Effector CD4-positive, alpha-beta T cell (primary cell): ENCODE results near the gene RHEX.

Source experiments
- DNase-seq: peaks from one replicate; pipeline ENCODE4 v3.0.0-alpha.2; 2020

The RHEX gene

GRCh38 chr1:206098242-206098919 is 45.4 kb downstream of the RHEX start:
- no peak for DNase-seq

- DNase-seq = no peak
Observed at GRCh38 chr1:206100226-206100815, 47.3 kb downstream of the RHEX start.

- DNase-seq = no peak
Observed at GRCh38 chr1:206101351-206102045, 48.5 kb downstream of the RHEX start.

DNA sequence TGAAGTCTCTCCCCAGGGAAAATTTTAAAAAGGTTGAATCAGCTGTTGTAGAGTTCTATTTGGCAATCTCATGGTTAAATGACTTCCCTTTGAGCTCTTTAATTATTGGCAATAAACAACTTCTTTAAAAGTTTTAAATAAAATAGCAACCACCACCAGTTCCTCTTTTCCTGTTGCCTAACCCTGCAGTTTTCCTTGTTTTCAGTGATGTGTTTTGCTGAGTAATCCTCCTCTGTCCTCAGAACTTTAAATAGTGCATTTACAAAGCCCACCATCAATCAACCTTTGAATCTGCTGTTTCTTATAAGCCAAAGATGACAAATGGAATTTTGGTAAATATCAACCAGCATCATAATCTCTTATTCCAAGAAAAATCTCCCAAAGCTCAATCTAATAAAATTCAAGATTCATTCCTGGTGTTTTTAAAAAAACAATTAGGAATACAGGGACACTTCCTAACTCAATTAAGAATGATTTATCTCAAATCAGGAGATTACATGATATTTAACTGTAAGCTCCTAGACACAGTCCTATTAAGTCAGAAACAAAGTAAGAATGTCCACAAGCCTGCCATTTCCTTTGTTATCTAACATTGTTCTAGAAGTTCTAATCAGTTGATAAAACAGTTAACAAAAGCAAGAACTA is 49.4 kb downstream of the RHEX start:
- no peak for DNase-seq

DNA sequence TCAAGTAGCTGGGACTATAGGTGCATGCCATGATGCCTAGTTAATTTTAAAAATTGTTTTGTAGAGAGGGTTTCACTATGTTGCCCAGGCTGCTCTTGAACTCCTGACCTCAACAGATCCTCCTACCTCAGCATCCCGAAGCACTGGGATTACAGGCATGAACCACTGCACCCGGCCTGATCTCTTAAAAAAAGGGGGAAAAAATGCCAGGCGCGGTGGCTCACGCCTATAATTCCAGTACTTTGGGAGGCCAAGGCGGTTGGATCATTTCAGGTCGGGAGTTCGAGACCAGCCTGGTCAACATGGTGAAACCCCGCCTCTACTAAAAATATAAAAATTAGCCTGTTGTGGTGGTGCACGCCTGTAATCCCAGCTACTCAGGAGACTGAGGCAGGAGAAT is 51.0 kb downstream of the RHEX start:
- DNase-seq = no peak

DNA sequence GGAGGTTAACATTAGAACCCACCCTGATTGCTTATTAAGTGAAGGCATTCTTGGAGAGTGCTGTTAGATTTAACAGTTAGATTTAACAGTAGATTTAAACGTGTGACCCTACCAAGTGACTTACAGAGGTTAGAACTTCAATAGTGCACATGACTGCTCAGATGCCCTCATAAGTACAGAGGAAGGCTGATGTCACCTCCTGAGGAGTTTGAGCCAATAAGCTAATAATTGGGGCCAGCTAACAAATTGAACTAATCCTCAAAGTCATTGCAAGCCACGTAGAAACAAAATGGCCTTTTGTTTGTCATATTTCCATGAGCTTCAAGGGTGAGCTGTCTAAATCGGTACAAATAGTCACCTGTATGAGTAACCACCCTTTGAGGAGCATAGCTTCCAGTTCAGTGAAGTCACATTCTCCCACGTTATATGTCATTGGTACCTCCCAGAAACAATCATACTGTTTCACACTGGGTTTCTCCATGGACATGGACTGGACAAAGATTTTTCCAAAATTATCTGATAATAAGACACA is 52.6 kb downstream of the RHEX start:
- no peak for DNase-seq

DNA sequence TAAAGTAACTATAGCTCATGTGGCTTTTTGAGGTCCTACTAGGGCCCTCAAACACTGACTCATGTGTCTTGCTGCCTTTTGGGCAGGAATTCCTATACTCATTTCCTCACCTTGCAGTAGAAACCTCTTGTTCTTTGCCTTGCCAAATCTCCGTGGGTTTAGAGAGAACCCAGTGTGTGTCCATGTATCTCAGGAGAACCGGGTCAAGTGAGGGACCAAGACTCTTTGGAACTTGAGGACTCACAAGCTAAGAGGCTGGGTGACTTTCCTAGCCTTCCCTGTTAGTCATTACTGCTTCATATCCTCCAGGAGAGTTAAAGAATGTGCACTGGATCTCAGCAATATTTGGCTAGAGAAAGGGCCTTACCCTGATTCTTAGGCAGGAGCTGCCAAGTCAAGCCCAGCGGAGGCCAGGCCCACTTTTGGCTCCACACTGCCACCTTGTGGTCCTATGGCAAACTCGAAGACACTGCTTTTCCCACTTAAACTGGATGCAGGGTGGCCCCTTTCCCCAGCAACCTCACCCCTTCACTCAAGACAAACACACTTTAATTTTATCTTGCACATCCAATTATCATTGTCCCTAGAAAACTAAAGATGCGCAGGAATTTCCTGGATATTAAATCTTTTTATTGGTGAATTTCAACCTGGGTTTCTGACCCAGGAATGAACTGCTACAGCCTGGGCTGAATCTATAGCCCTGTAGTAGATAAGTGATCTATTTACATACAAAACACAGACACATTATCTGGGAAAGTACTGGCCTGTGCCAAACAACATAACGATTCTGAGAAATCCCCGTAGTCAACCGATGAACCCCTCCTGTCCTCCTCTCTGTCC is 53.6 kb downstream of the RHEX start:
- peak; percentile 70 for DNase-seq

GRCh38 chr1:206107168-206107544 is 54.2 kb downstream of the RHEX start:
- no peak for DNase-seq

GRCh38 chr1:206108635-206109034 is 55.7 kb downstream of the RHEX start:
- no peak for DNase-seq

DNA sequence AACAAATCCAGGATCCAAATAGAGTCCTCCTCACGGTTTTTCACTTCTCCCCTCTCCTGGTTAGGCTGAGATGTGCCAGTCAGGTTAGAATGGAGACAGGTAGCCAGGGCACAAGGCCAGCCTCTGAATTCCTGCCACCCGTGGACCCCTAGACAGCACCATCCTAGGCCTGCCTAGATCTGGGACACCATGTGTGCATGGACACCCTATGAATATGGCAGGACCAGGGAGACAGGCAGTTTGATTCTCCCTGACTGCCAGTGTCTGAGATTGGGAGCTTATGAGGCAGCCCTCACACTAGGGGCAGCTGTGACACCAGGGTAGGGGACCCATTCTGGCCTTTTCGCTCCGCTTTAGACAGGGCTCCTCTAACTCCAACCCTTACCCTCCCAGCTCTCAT is 56.7 kb downstream of the RHEX start:
- DNase-seq = no peak

- DNase-seq = no peak
Observed at GRCh38 chr1:206110161-206110560, 57.2 kb downstream of the RHEX start.

- DNase-seq = no peak
Observed at GRCh38 chr1:206110820-206111219, 57.8 kb downstream of the RHEX start.

GRCh38 chr1:206111271-206111927 is 58.4 kb downstream of the RHEX start:
- no peak for DNase-seq

GRCh38 chr1:206112600-206113301 is 59.8 kb downstream of the RHEX start:
- DNase-seq = no peak

- no peak for DNase-seq
Observed at GRCh38 chr1:206114692-206115640, 62.0 kb downstream of the RHEX start.

DNA sequence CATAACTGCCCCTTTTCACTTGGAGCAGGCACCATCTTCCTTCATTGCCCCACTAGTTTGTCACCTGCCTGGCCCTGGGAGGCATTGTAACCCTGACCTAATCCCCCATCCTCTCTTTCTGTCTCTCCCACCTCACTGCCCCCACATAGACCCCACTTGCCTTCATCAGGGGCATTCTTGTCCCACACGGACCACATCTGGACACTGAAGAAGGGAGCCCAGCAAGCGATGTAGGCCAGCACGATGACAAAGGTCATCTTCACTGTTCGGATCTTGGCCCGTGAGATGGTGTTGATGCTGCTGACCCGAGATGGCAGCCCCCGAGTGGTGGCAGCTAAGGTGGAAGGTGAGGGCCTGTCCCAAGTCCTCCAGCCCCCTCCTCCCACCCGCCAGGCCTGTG is 62.8 kb downstream of the RHEX start:
- DNase-seq = no peak

DNA sequence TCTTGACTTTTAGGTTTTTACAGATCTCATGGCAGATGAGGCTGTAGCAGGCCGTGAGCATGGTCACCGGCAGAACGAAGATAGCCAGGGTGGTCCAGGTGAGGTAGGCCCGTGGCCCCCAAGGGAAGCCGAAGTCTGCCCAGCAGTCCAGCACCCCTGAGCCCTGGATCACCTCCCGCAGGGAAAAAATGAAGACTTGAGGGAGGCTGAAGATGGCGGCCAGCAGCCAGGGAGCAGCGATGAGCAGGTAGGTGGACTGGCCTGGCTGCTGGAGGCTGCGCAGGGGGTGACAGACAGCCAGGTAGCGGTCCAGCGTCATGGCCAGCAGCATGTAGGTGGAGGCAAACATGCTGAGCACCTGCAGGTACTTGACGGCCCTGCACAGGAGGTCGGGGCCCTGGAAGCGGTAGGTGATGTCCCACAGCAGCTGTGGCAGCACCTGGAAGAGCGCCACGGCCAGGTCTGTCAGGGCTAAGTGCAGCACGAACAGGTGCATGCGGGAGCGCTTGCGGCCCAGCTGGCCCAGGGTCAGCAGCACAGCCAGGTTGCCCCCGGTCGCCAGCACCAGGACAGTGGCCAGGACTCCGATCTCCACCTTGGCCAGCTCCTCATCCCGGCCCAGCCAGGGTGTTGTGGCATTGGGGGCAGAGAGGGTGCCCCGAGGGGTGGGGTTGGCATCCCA is 63.4 kb downstream of the RHEX start:
- no peak for DNase-seq

DNA sequence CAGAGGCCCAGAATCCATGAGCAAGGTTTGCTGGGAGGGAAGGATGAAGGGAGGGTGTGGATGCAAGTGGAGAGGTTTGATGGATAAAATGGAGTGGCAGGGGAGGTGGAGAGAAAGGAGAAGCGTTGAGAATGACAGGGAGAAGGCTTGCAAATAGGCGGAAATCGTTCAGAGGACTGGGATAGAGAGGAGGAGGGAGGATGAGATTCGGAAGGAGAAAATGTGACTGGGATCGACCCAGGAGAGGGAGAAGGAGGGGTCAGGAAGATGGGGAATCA is 63.8 kb downstream of the RHEX start:
- no peak for DNase-seq

GRCh38 chr1:206117151-206117948 is 64.4 kb downstream of the RHEX start, which contains the start of gene AVPR1B:
AVPR1B (minus strand) TSS chr1:206117388; CDS start chr1:206116890, 498 bp downstream.
- no peak for DNase-seq
